Stomach (tissue), 9 donors: ENCODE results near the gene ALG3. TPM values are rescaled to one million over a fixed set of nuclear protein-coding genes. Genes with fewer than 3 reads are reported as not detected.

Source experiments
- DNase-seq, 2 donors: peaks; one replicate each; pipeline versions ENCODE4 v3.0.0 to v3.0.0-alpha.2; 2013 to 2019
- H3K27ac ChIP-seq, 5 donors: fragments of 200-600 bp in 4 of 5; sonication (generic) in 4 of 5; one replicate each; pipeline ENCODE4 v1.5.1; 2013 to 2019; ENCODE audit warnings: mild to moderate bottlenecking in 1 of 5, moderate library complexity in 1 of 5
- H3K27me3 ChIP-seq, 3 donors: fragments of 200-600 bp; sonication (generic); one replicate each; pipeline ENCODE4 v1.5.1; 2017 to 2019; ENCODE audit warnings: mixed run types in 1 of 3
- H3K36me3 ChIP-seq, 4 donors: fragments of 200-600 bp; sonication (generic); 1 replicate in 3 of 4; 2 replicates in 1 of 4; pipeline ENCODE4 v1.5.1; 2016 to 2019
- H3K4me1 ChIP-seq, 4 donors: fragments of 200-600 bp; sonication (generic); one replicate each; pipeline ENCODE4 v1.5.1; 2016 to 2019
- H3K4me3 ChIP-seq, 4 donors: fragments of 200-600 bp; sonication (generic) in 3 of 4; one replicate each; pipeline ENCODE4 v1.5.1; 2016 to 2019; ENCODE audit warnings: mild to moderate bottlenecking in 1 of 4
- H3K9me3 ChIP-seq, 4 donors: fragments of 200-600 bp; sonication (generic); one replicate each; pipeline ENCODE4 v1.5.1; 2016 to 2019
- EP300 ChIP-seq: sonication (generic); formaldehyde crosslinking; IDR thresholded peaks from one replicate; pipeline ENCODE4 v1.6.1; 2017; ENCODE audit warnings: antibody characterized with exemption
- POLR2A ChIP-seq, 4 donors: fragments of 450-650 bp; IDR thresholded peaks; one replicate each; pipeline ENCODE4 v1.6.1; 2016; ENCODE audit warnings: antibody characterized with exemption in 4 of 4, control low read depth in 2 of 4, mild to moderate bottlenecking in 1 of 4, moderate library complexity in 1 of 4
- POLR2AphosphoS5 ChIP-seq, 3 donors: sonication (generic); formaldehyde crosslinking; IDR thresholded peaks; one replicate each; pipeline ENCODE4 v1.6.1; 2016; ENCODE audit warnings: antibody characterized with exemption in 3 of 3
- WGBS, 5 donors: extraction: QIAGEN DNeasy Blood & Tissue Kit in 3 of 5; methylation state at CpG; one replicate each; pipeline versions ENCODE4 v1.1.5 to v1.1.7; 2013 to 2018; 5-methylcytosine and 5-hydroxymethylcytosine counted together
- intact Hi-C: fragments of 100-400 bp; cut with DNase I; formaldehyde crosslinking; loops from one replicate; pipeline ENCODE4 v1.15.1; 2023; ENCODE audit warnings: low total_unique reads
- polyA plus RNA-seq, 3 donors: library from polyadenylated mRNA; stranded (reverse); fragments of 200-250 nt; gene quantifications; one replicate each; pipeline ENCODE4 v1.2.3, GENCODE V29; 2013
- total RNA-seq, 5 donors: library from RNA; depleted of rRNA; stranded (reverse); fragments of >200 nt; gene quantifications; one replicate each; pipeline versions ENCODE4 v1.1.0 to v1.2.3, GENCODE V29; 2014 to 2016
- TF ChIP-seq, protein P1 (sequence below), 7 experiments: fragments of 450-650 bp in 4 of 7; fragments of 200-600 bp in 3 of 7; sonication (generic) in 3 of 7; IDR thresholded peaks; one replicate each; pipeline ENCODE4 v1.5.1; 2016 to 2019; ENCODE audit warnings: antibody characterized with exemption in 7 of 7, control low read depth in 2 of 7, mild to moderate bottlenecking in 1 of 7
- donor health status: healthy with polysubstance abuse.
- donor health status: Bipolar disorder and iron deficiency.
- donor health status: healthy.

ALG3 gene
- total and polyA plus RNA-seq, 8 donors: 17.1 to 253 (median 22.1) TPM

DNA sequence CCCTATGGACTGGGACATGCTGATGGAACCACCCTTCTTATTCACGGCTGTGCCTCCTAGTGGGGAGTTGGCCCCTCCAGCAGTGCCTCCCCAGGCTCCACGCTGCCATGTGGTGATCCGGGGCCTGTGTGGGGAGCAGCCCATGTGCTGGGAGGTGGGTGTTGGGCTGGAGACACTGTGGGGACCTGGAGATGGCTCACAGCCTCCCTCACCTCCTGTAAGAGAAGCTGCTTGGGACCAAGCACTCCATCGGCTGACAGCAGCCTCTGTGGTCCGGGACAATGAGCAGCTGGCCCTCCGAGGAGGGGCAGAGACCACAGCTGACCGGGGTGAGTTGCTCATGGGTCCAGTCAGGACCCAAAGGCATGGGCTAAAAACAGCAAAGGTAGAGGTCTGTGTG lies 9.1 kb downstream of the ALG3 start:
- H3K9me3 ChIP-seq: no peaks in the 10 kb centered on the region
- DNase-seq: no peak
- TF ChIP-seq EP300: no peak
- TF ChIP-seq, protein P1, sequence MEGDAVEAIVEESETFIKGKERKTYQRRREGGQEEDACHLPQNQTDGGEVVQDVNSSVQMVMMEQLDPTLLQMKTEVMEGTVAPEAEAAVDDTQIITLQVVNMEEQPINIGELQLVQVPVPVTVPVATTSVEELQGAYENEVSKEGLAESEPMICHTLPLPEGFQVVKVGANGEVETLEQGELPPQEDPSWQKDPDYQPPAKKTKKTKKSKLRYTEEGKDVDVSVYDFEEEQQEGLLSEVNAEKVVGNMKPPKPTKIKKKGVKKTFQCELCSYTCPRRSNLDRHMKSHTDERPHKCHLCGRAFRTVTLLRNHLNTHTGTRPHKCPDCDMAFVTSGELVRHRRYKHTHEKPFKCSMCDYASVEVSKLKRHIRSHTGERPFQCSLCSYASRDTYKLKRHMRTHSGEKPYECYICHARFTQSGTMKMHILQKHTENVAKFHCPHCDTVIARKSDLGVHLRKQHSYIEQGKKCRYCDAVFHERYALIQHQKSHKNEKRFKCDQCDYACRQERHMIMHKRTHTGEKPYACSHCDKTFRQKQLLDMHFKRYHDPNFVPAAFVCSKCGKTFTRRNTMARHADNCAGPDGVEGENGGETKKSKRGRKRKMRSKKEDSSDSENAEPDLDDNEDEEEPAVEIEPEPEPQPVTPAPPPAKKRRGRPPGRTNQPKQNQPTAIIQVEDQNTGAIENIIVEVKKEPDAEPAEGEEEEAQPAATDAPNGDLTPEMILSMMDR (IDR thresholded peaks at IDR 0.05): no peak
- TF ChIP-seq POLR2AphosphoS5 (IDR thresholded peaks at IDR 0.05): no peak
- no peak for TF ChIP-seq POLR2A (IDR thresholded peaks at IDR 0.05)
- intact Hi-C loops: loop anchor here (10.0 kb wide), 2 partner anchors 55 to 345 kb away; partner anchors contain the start of gene ABCF3
- H3K4me1 ChIP-seq: peaks cover 10 to 15% (median 12%) of the 10 kb centered on the region in 4 donors
- no peak overlapping the region for H3K27ac ChIP-seq
- peaks cover 22 to 30% (median 28%) of the 10 kb centered on the region in 4 donors for H3K36me3 ChIP-seq
- no peak overlapping the region for H3K4me3 ChIP-seq
- 78 to 84% (median 80%) methylated on average over 7 of the region's 7 CpGs for WGBS, 5 donors
- H3K27me3 ChIP-seq: peaks cover 0 to 38% (median 0%) of the 10 kb centered on the region in 3 donors

DNA sequence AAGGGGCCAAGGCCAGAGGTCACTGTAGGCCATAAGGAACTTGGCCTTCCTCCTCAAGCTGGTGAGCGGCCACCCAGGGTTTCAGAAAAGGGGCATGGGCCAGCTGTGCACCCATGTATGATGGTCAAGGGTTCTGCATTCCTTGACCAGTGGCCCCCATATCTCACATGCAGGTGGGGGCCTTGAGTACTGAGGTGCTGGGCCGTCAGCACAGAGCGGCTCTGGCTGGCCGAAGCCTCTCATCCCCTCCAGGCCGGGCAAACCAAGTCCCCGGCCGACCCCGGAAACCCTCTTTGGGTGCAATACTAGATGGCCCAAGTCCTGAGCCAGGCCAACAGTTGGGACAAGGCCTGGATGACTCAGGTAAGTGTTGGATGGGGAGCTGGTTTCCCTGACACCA lies 9.5 kb downstream of the ALG3 start:
- intact Hi-C loops: loop anchor here (10.0 kb wide), 1 partner anchor 344 kb away; no protein-coding TSS in a partner anchor
- DNase-seq: no peak
- Histone ChIP-seq H3K27me3 (peaks cover 0 to 43% (median 4%) of the 10 kb centered on the region in 3 donors), H3K27ac (no peak overlapping the region), H3K4me3 (no peak overlapping the region), H3K9me3 (no peaks in the 10 kb centered on the region), H3K36me3 (peaks cover 18 to 25% (median 24%) of the 10 kb centered on the region in 4 donors), H3K4me1 (peaks cover 10 to 15% (median 12%) of the 10 kb centered on the region in 4 donors)
- TF ChIP-seq POLR2A (IDR thresholded peaks at IDR 0.05) (no peak), EP300 (no peak), POLR2AphosphoS5 (IDR thresholded peaks at IDR 0.05) (no peak)
- TF ChIP-seq, protein P1 (IDR thresholded peaks at IDR 0.05): no peak
- 86 to 94% (median 93%) methylated on average over 8 of the region's 8 CpGs for WGBS, 5 donors

GRCh38 chr3:184238246-184238818 lies 10.4 kb downstream of the ALG3 start:
- H3K9me3 ChIP-seq: no peaks in the 10 kb centered on the region
- H3K27me3 ChIP-seq: peaks cover 0 to 52% (median 5%) of the 10 kb centered on the region in 3 donors
- peaks cover 10 to 16% (median 15%) of the 10 kb centered on the region in 4 donors for H3K36me3 ChIP-seq
- H3K4me3 ChIP-seq: no peak overlapping the region
- no peak for TF ChIP-seq EP300
- TF ChIP-seq, protein P1 (IDR thresholded peaks at IDR 0.05): no peak
- TF ChIP-seq POLR2A (IDR thresholded peaks at IDR 0.05): no peak
- TF ChIP-seq POLR2AphosphoS5 (IDR thresholded peaks at IDR 0.05): no peak
- intact Hi-C loops: loop anchor here (10.0 kb wide), 1 partner anchor 344 kb away; no protein-coding TSS in a partner anchor
- WGBS, 5 donors: 49 to 77% (median 74%) methylated on average over 6 to 13 of the region's 13 CpGs
- H3K27ac ChIP-seq: no peak overlapping the region
- no peak for DNase-seq
- H3K4me1 ChIP-seq: peaks cover 10 to 15% (median 12%) of the 10 kb centered on the region in 4 donors

GRCh38 chr3:184237807-184238206 lies 11.0 kb downstream of the ALG3 start:
- peaks cover 0 to 57% (median 8%) of the 10 kb centered on the region in 3 donors for H3K27me3 ChIP-seq
- intact Hi-C loops: loop anchor here (10.0 kb wide), 1 partner anchor 343 kb away; no protein-coding TSS in a partner anchor
- TF ChIP-seq POLR2AphosphoS5 (IDR thresholded peaks at IDR 0.05): no peak
- TF ChIP-seq POLR2A (IDR thresholded peaks at IDR 0.05): no peak
- no peak for TF ChIP-seq EP300
- TF ChIP-seq, protein P1 (IDR thresholded peaks at IDR 0.05): no peak
- peaks cover 10 to 15% (median 12%) of the 10 kb centered on the region in 4 donors for H3K4me1 ChIP-seq
- H3K27ac ChIP-seq: no peak overlapping the region
- H3K4me3 ChIP-seq: no peak overlapping the region
- H3K36me3 ChIP-seq: peaks cover 7 to 11% (median 9%) of the 10 kb centered on the region in 4 donors
- 22 to 41% (median 28%) methylated on average over 1 of the region's 1 CpG for WGBS, 5 donors
- H3K9me3 ChIP-seq: no peaks in the 10 kb centered on the region
- no peak for DNase-seq
